SK-N-SH (cell line): Measurements from ENCODE around the gene FAM118A. TPM values are rescaled to one million over a fixed set of nuclear protein-coding genes. Genes with fewer than 3 reads are reported as not detected.

Source experiments
- CTCF ChIA-PET: fragments of 300-600, 350-600 bp; formaldehyde crosslinking; extraction: SDS; loops from one replicate; lab custom pipeline; 2021; lab: Yijun Ruan, JAX
- POLR2A ChIA-PET: fragments of 350-600 bp; sonication (Branson Sonifier 250); formaldehyde crosslinking; extraction: SDS; loops from one replicate; lab custom pipeline; 2020; ENCODE audit warnings: antibody characterized with exemption, inconsistent platforms; lab: Yijun Ruan, JAX
- DNase-seq: peaks from one replicate; pipeline ENCODE4 v3.0.0; 2012
- H2AFZ ChIP-seq: fragments of 200-600 bp; sonication (generic); 2 replicates; pipeline ENCODE4 v1.8.1; 2016; ENCODE audit warnings: antibody characterized with exemption, mild to moderate bottlenecking, low read depth
- H3F3A ChIP-seq: fragments of 200-600 bp; sonication (generic); replicated peaks from 2 replicates; pipeline ENCODE3; 2016; ENCODE audit warnings: antibody characterized with exemption, mild to moderate bottlenecking; ENCODE audit not compliant: insufficient read depth
- H3K27ac ChIP-seq, 2 experiments: fragments of 200-500 bp in 1 of 2; fragments of 200-600 bp in 1 of 2; sonication (Bioruptor generic) in 1 of 2; sonication (generic), shearing (Covaris generic) in 1 of 2; 2 replicates each; pipeline versions ENCODE4 v1.5.1 to v1.6.1; 2014 to 2016; ENCODE audit warnings: low read depth in 2 of 2, inconsistent platforms in 1 of 2, low read length in 1 of 2, mild to moderate bottlenecking in 1 of 2, mixed read lengths in 1 of 2
- H3K27me3 ChIP-seq: fragments of 200-600 bp; sonication (generic), shearing (Covaris generic); 2 replicates; pipeline ENCODE4 v1.6.1; 2016; ENCODE audit warnings: mixed run types; ENCODE audit not compliant: insufficient read depth
- H3K36me3 ChIP-seq, 2 experiments: fragments of 200-500 bp in 1 of 2; fragments of 200-600 bp in 1 of 2; sonication (Bioruptor generic) in 1 of 2; sonication (generic) in 1 of 2; replicated peaks in 1 of 2; 2 replicates each; pipeline versions ENCODE3 to v1.5.1; 2014 to 2016; ENCODE audit warnings: low read length in 1 of 2, mild to moderate bottlenecking in 1 of 2; ENCODE audit not compliant: insufficient read depth in 2 of 2, control insufficient read depth in 1 of 2
- H3K4me1 ChIP-seq, 2 experiments: fragments of 200-500 bp in 1 of 2; fragments of 200-600 bp in 1 of 2; sonication (Bioruptor generic) in 1 of 2; sonication (generic), shearing (Covaris generic) in 1 of 2; 2 replicates each; pipeline versions ENCODE4 v1.5.1 to v1.6.1; 2014 to 2016; ENCODE audit warnings: low read depth in 1 of 2, low read length in 1 of 2, mixed run types in 1 of 2; ENCODE audit not compliant: insufficient read depth in 2 of 2, control insufficient read depth in 1 of 2
- H3K4me2 ChIP-seq: fragments of 200-600 bp; sonication (generic), shearing (Covaris generic); 2 replicates; pipeline ENCODE4 v1.6.1; 2017; ENCODE audit warnings: mixed run types
- H3K4me3 ChIP-seq, 2 experiments: fragments of 200-500 bp in 1 of 2; fragments of 200-600 bp in 1 of 2; sonication (Bioruptor generic) in 1 of 2; sonication (generic), shearing (Covaris generic) in 1 of 2; 2 replicates each; pipeline versions ENCODE4 v1.5.1 to v1.8.1; 2014 to 2016; ENCODE audit warnings: low read depth in 2 of 2, inconsistent platforms in 1 of 2, low read length in 1 of 2, mild to moderate bottlenecking in 1 of 2, mixed read lengths in 1 of 2, moderate library complexity in 1 of 2
- H3K79me2 ChIP-seq: fragments of 200-600 bp; sonication (generic); 2 replicates; pipeline ENCODE4 v1.8.1; 2017; ENCODE audit warnings: mild to moderate bottlenecking; ENCODE audit not compliant: insufficient read depth
- H3K9ac ChIP-seq: fragments of 200-600 bp; sonication (generic); 2 replicates; pipeline ENCODE4 v1.6.1; 2017; ENCODE audit warnings: mixed run types
- H3K9me2 ChIP-seq: fragments of 200-600 bp; sonication (generic); 2 replicates; pipeline ENCODE4 v1.6.1; 2017; ENCODE audit warnings: mixed run types
- H3K9me3 ChIP-seq: fragments of 200-600 bp; sonication (generic); 2 replicates; pipeline ENCODE4 v1.6.1; 2017; ENCODE audit warnings: mixed run types, mild to moderate bottlenecking, moderate library complexity
- H4K20me1 ChIP-seq: fragments of 200-600 bp; sonication (generic); 2 replicates; pipeline ENCODE4 v1.6.1; 2017; ENCODE audit warnings: mild to moderate bottlenecking, mixed run types; ENCODE audit not compliant: insufficient read depth
- CTCF ChIP-seq: fragments of 200-600 bp; sonication (generic); IDR thresholded peaks from 2 replicates; pipeline ENCODE4 v1.6.1; 2017; ENCODE audit warnings: antibody characterized with exemption, mild to moderate bottlenecking, moderate library complexity
- ELF1 ChIP-seq: IDR thresholded peaks from 2 replicates; pipeline ENCODE4 v1.4.0; 2012
- FOXJ3 ChIP-seq: sonication (generic); formaldehyde crosslinking; IDR thresholded peaks from 2 replicates; pipeline ENCODE4 v1.5.1; 2020; ENCODE audit warnings: mild to moderate bottlenecking, missing genetic modification reagents
- GATA2 ChIP-seq: sonication (generic); formaldehyde crosslinking; IDR thresholded peaks from 2 replicates; pipeline ENCODE4 v1.5.0; 2020; ENCODE audit warnings: mild to moderate bottlenecking, missing genetic modification reagents
- IRF3 ChIP-seq: fragments of 150-350 bp; IDR thresholded peaks from 2 replicates; pipeline ENCODE4 v1.6.1; 2016; ENCODE audit warnings: mild to moderate bottlenecking, low read depth, low read length
- MXI1 ChIP-seq: IDR thresholded peaks from 2 replicates; pipeline ENCODE4 v1.6.1; 2012; ENCODE audit warnings: mild to moderate bottlenecking, low read depth, low read length, improper control_type of control experiment
- NFIC ChIP-seq: IDR thresholded peaks from 2 replicates; pipeline ENCODE4 v1.4.0; 2012; ENCODE audit warnings: borderline replicate concordance
- NRF1 ChIP-seq: IDR thresholded peaks from 2 replicates; pipeline ENCODE4 v1.6.1; 2012; ENCODE audit warnings: low read depth, mild to moderate bottlenecking, low read length
- POLR2AphosphoS5 ChIP-seq: IDR thresholded peaks from 2 replicates; pipeline ENCODE4 v1.6.1; 2012; ENCODE audit warnings: low read depth, low read length
- RAD21 ChIP-seq: IDR thresholded peaks from 2 replicates; pipeline ENCODE4 v1.6.1; 2012; ENCODE audit warnings: mild to moderate bottlenecking, low read length
- RCOR1 ChIP-seq: fragments of 150-350 bp; IDR thresholded peaks from 2 replicates; pipeline ENCODE4 v1.6.1; 2017; ENCODE audit warnings: antibody characterized with exemption, low read length
- RFX5 ChIP-seq: IDR thresholded peaks from 2 replicates; pipeline ENCODE4 v1.6.1; 2012; ENCODE audit warnings: mild to moderate bottlenecking, improper control_type of control experiment, low read length
- SIN3A ChIP-seq: IDR thresholded peaks from 2 replicates; pipeline ENCODE4 v1.6.1; 2012; ENCODE audit warnings: low read depth, mild to moderate bottlenecking, low read length, moderate library complexity, borderline replicate concordance
- SMC3 ChIP-seq: IDR thresholded peaks from 2 replicates; pipeline ENCODE4 v1.6.1; 2012; ENCODE audit warnings: low read depth, low read length, improper control_type of control experiment
- TEAD4 ChIP-seq: IDR thresholded peaks from 2 replicates; pipeline ENCODE4 v1.4.0; 2012; ENCODE audit warnings: mild to moderate bottlenecking, borderline replicate concordance; ENCODE audit not compliant: insufficient read depth
- USF1 ChIP-seq: IDR thresholded peaks from 2 replicates; pipeline ENCODE4 v1.4.0; 2012; ENCODE audit warnings: low read depth, borderline replicate concordance
- ZBTB33 ChIP-seq: IDR thresholded peaks from 2 replicates; pipeline ENCODE4 v1.4.0; 2012; ENCODE audit warnings: low read depth, borderline replicate concordance
- WGBS: methylation state at CpG from one replicate; pipeline ENCODE4 v1.1.6; 2017; ENCODE audit warnings: low lambda C conversion rate; 5-methylcytosine and 5-hydroxymethylcytosine counted together
- polyA plus RNA-seq, 3 experiments: library from polyadenylated mRNA; depleted of rRNA; stranded (reverse); fragments of >200 nt; gene quantifications; 2 replicates each; pipeline ENCODE4 v1.2.3, GENCODE V29; 2012

FAM118A gene
- polyA plus RNA-seq, 1 of the 3 experiments (the other 2 are of a cell fraction) = 11.3 TPM

GRCh38 chr22:45317551-45318167 is 7.9 kb downstream of the FAM118A start:
- Histone ChIP-seq H3K4me1 (peaks cover 16 to 63% of the 10 kb centered on the region in 2 experiments), H3K4me2 (peak overlapping the region; percentile 28; the same call in 1 of the 2 replicates), H2AFZ (0 out of 2 replicates have a peak overlapping the region, but pooled peaks have one; percentile 27), H3K36me3 (peaks cover 0 to 6% of the 10 kb centered on the region in 2 experiments), H3K9ac (peak overlapping the region; percentile 11; the same call in 1 of the 2 replicates), H3K27ac (peak overlapping the region; percentile 70 to 84), H3K9me3 (no peaks in the 10 kb centered on the region), H4K20me1 (no peaks in the 10 kb centered on the region), H3K4me3 (no peak overlapping the region; a peak in 1 of 4 replicates), H3F3A (peaks cover 6% of the 10 kb centered on the region), H3K9me2 (no peaks in the 10 kb centered on the region), H3K79me2 (peaks cover 61% of the 10 kb centered on the region), H3K27me3 (no peaks in the 10 kb centered on the region)
- peak; percentile 70 for DNase-seq
- ChIA-PET POLR2A (no interaction called here), CTCF (interaction anchor here (0.6 to 1.9 kb wide), 11 partner anchors 9 to 349 kb away, joined by 3 to 8 read pairs (median 3); no protein-coding TSS in a partner anchor)
- TF ChIP-seq RCOR1 (no peak), FOXJ3 (no peak), TEAD4 (no peak), IRF3 (no peak), CTCF (peak; percentile 36; the same call in 1 of the 2 replicates), RAD21 (peak; percentile 60), RFX5 (no peak), ELF1 (no peak), NRF1 (no peak), ZBTB33 (no peak), MXI1 (no peak), USF1 (no peak), NFIC (no peak), SIN3A (no peak), GATA2 (CRISPR knock-in tag) (no peak), SMC3 (peak; percentile 47; the same call in 1 of the 2 replicates), POLR2AphosphoS5 (no peak)
- 68% methylated on average over 14 of the region's 19 CpGs for WGBS
